ENCODE measurements around the gene ERN1. TPM values are rescaled to one million over a fixed set of nuclear protein-coding genes. Genes with fewer than 3 reads are reported as not detected.

Gene ERN1
- total and polyA plus RNA-seq, 2 of the 13 experiments (the other 11 are each of a cell fraction or from before 2014, with no cell fraction given), result 6.0 to 12.7 TPM

GRCh38 chr17:64063766-64064224 lies 66.1 kb downstream of the ERN1 start:
- in situ Hi-C loops (cut with HindIII; ENCODE audit: extremely low pct_ligation_motif_present, low pct_unique_long_range_greater_than_20kb), result loop anchor here (5.0 to 10.0 kb wide), 2 partner anchors 69 to 221 kb away; partner anchors contain the start of gene ERN1
- TF ChIP-seq ZSCAN25 (CRISPR knock-in tag; IDR thresholded peaks at IDR 0.05), result peak; percentile 70
- TF ChIP-seq ZNF234 (CRISPR knock-in tag; conservative IDR thresholded peaks at IDR 0.05), result no peak
- peak; percentile 94 for TF ChIP-seq CTCF (CRISPR knock-in tag; IDR thresholded peaks at IDR 0.05)
- TF ChIP-seq ARID5B (CRISPR knock-in tag; IDR thresholded peaks at IDR 0.05), result peak; percentile 53; the same call in 1 of the 2 replicates
- peak; percentile 18; the same call in 1 of the 2 replicates for TF ChIP-seq ZNF788 (CRISPR knock-in tag; IDR thresholded peaks at IDR 0.05; ENCODE audit: borderline replicate concordance)
- peak; percentile 58; the same call in 1 of the 2 replicates for TF ChIP-seq FOXC1 (CRISPR knock-in tag; IDR thresholded peaks at IDR 0.05; ENCODE audit: borderline replicate concordance)
- TF ChIP-seq REXO4 (CRISPR knock-in tag; IDR thresholded peaks at IDR 0.05; ENCODE audit: borderline replicate concordance), result no peak
- TF ChIP-seq GABPB1 (CRISPR knock-in tag; IDR thresholded peaks at IDR 0.05), result 0 out of 2 replicates have a peak, but pooled peaks have one; percentile 34
- TF ChIP-seq BCL6 (CRISPR knock-in tag; IDR thresholded peaks at IDR 0.05), result 0 out of 2 replicates have a peak, but pooled peaks have one; percentile 22
- peak; percentile 44; the same call in 1 of the 2 replicates for TF ChIP-seq ZMYM4 (CRISPR knock-in tag; IDR thresholded peaks at IDR 0.05)
- 0 out of 2 replicates have a peak, but pooled peaks have one; percentile 35 for TF ChIP-seq ZNF263 (CRISPR knock-in tag; IDR thresholded peaks at IDR 0.05)

More at GRCh38 chr17:64063766-64064224, 66.1 kb downstream of the ERN1 start:
- no peaks in the 10 kb centered on the region for H4K20me1 ChIP-seq (ENCODE audit: insufficient read depth, low read length)
- no peaks in the 10 kb centered on the region for H3K9me3 ChIP-seq (ENCODE audit: low read length)
- ChIA-PET CTCF (ENCODE audit: low intra/inter-chr PET ratio, low total read pairs) (interaction anchor here (1.5 to 3.4 kb wide), 2 partner anchors 35 to 70 kb away, joined by 4 to 67 read pairs; no protein-coding TSS in a partner anchor), POLR2A (interaction anchor here (1.1 to 2.3 kb wide), 7 partner anchors 11 to 82 kb away, joined by 3 to 24 read pairs (median 13); partner anchors contain the start of gene ERN1)
- intact Hi-C loops (cut with micrococcal nuclease; ENCODE audit: unreplicated experiment), result loop anchor here (1.0 kb wide), 2 partner anchors 70 to 219 kb away; no protein-coding TSS in a partner anchor
- H2AFZ ChIP-seq (ENCODE audit: low read length), result no peak overlapping the region
- ATAC-seq (peak; percentile 97), DNase-seq (ENCODE audit: low spot score) (peak; percentile 48), FAIRE-seq (peak; percentile 90)
- H3K4me2 ChIP-seq (ENCODE audit: low read depth, low read length), result no peak overlapping the region
- 84% methylated on average over 9 of the region's 16 CpGs for WGBS (ENCODE audit: low lambda C conversion rate)
- H3K36me3 ChIP-seq (replicated peaks in 1 of 2; ENCODE audit: control insufficient read depth in 1 of 2, insufficient read depth in 2 of 2, low read length in 2 of 2), result peaks cover 18 to 74% of the 10 kb centered on the region in 2 experiments; a peak in 4 of 5 replicates
- H3K9ac ChIP-seq (ENCODE audit: insufficient read depth, low read depth, low read length), result no peak overlapping the region
- no peaks in the 10 kb centered on the region for H3K79me2 ChIP-seq (ENCODE audit: insufficient read depth, low read length)
- no peaks in the 10 kb centered on the region for H3K27me3 ChIP-seq (ENCODE audit: control insufficient read depth in 1 of 2, insufficient read depth in 2 of 2, low read length in 2 of 2)
- H3K4me1 ChIP-seq (ENCODE audit: insufficient read depth, low read length), result peaks cover 15% of the 10 kb centered on the region
- no TSS peak for BruUV-seq (replicated peaks)
- no peak overlapping the region for H3K4me3 ChIP-seq (replicated peaks in 1 of 3; ENCODE audit: insufficient read depth in 1 of 3, low read depth in 2 of 3, low read length in 3 of 3)
- no peak overlapping the region for H3K27ac ChIP-seq (ENCODE audit: extremely low read length, insufficient read depth, low read length)

All from HepG2 (cell line).